Measurements from ENCODE around the gene DGKG.

GRCh38 chr3:186315581-186316354 lies 46.3 kb downstream of the DGKG start:
- TF ChIP-seq POLR2A (IDR thresholded peaks at IDR 0.05; ENCODE audit: low read length) (no peak), GATA1 (IDR thresholded peaks at IDR 0.05; ENCODE audit: low read depth, low read length) (no peak)
